Tibial nerve (tissue), 4 donors: ENCODE results near the gene FMNL2. TPM values are rescaled to one million over a fixed set of nuclear protein-coding genes. Genes with fewer than 3 reads are reported as not detected.

Experiments used
- DNase-seq, 2 donors: peaks; one replicate each; pipeline ENCODE4 v3.0.0-alpha.2; 2019; ENCODE audit warnings: low spot score in 2 of 2
- H3K27ac ChIP-seq, 4 donors: fragments of 200-600 bp; sonication (generic) in 3 of 4; one replicate each; pipeline ENCODE4 v1.5.1; 2017 to 2019; ENCODE audit warnings: mild to moderate bottlenecking in 1 of 4
- H3K27me3 ChIP-seq, 2 donors: fragments of 200-600 bp; sonication (generic) in 1 of 2; one replicate each; pipeline versions ENCODE4 v1.5.1 to v1.6.0; 2017 to 2019
- H3K36me3 ChIP-seq, 3 donors: fragments of 200-600 bp; sonication (generic); one replicate each; pipeline ENCODE4 v1.5.1; 2018 to 2019
- H3K4me1 ChIP-seq, 4 donors: fragments of 200-600 bp; sonication (generic) in 3 of 4; one replicate each; pipeline ENCODE4 v1.5.1; 2017 to 2019
- H3K4me3 ChIP-seq, 4 donors: fragments of 200-600 bp; sonication (generic) in 3 of 4; one replicate each; pipeline ENCODE4 v1.5.1; 2017 to 2019; ENCODE audit warnings: mild to moderate bottlenecking in 1 of 4, moderate library complexity in 1 of 4
- H3K9me3 ChIP-seq, 4 donors: fragments of 200-600 bp; sonication (generic) in 3 of 4; one replicate each; pipeline ENCODE4 v1.5.1; 2017 to 2019
- CTCF ChIP-seq, 5 experiments: fragments of 200-600 bp in 3 of 5; fragments of 450-650 bp in 2 of 5; sonication (generic) in 3 of 5; IDR thresholded peaks; one replicate each; pipeline ENCODE4 v1.5.1; 2016 to 2019; ENCODE audit warnings: antibody characterized with exemption in 5 of 5, mild to moderate bottlenecking in 3 of 5, moderate library complexity in 2 of 5
- EP300 ChIP-seq, 2 donors: sonication (generic); formaldehyde crosslinking; IDR thresholded peaks; one replicate each; pipeline ENCODE4 v1.6.1; 2017; ENCODE audit warnings: antibody characterized with exemption in 2 of 2, mild to moderate bottlenecking in 1 of 2
- POLR2A ChIP-seq, 2 donors: fragments of 450-650 bp; IDR thresholded peaks; one replicate each; pipeline ENCODE4 v1.6.1; 2017; ENCODE audit warnings: antibody characterized with exemption in 2 of 2, mild to moderate bottlenecking in 2 of 2, moderate library complexity in 2 of 2
- WGBS, 2 donors: methylation state at CpG; one replicate each; pipeline ENCODE4 v1.1.5; 2018; 5-methylcytosine and 5-hydroxymethylcytosine counted together
- total RNA-seq, 4 donors: library from RNA; depleted of rRNA; stranded (reverse); fragments of >200 nt; gene quantifications; one replicate each; pipeline ENCODE4 v1.1.0, GENCODE V29; 2016

FMNL2 gene
- total RNA-seq, 4 donors from 2014 or later, result 94.5 to 131 (median 98.1) TPM

DNA sequence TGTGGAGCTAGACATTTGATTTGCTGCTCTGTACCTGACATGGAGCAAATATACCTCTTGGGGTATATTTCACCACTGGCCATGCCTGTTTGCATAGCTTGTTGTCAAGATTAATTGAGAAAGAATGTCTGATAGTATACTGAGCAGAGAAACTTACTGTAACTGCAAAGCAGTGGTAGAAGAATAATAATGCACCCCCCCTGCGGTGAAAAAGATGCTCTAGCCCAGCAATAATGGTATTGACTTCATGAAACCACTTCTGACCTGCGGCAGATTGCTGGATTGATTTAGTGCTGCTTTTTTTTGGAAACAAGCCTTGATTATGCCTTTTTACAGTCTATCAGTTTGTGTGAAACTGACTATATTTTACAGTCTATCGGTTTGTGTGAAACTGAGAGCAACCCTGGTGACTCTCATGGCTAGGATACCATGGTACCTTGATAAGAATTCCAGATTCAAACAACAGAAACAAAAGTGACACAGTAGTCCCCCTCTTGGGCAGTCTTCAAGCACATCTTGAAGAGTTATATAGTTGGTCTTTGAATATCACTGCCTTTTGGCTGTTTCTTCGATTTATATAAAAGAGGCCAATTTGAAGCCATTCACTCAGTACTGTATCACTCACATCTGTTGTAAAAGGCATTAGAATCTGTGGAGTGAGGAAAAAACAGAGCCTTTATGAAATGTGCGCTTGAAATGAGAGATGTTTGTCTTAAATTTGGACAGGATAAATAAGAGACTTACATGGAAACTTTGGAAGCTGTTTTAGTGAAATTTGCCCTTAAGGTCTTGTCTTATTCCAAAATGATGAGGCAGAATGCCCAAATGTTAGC lies 102.5 kb downstream of the FMNL2 start:
- H3K27ac ChIP-seq, result peak overlapping the region in 2 of 4 donors; percentile 47 to 87
- DNase-seq, result no peak
- H3K27me3 ChIP-seq, result no peaks in the 10 kb centered on the region
- no peak for TF ChIP-seq POLR2A (IDR thresholded peaks at IDR 0.05)
- no peak for TF ChIP-seq EP300 (IDR thresholded peaks at IDR 0.05)
- no peak for TF ChIP-seq CTCF (IDR thresholded peaks at IDR 0.05)
- H3K4me3 ChIP-seq, result no peak overlapping the region
- H3K9me3 ChIP-seq, result no peaks in the 10 kb centered on the region
- H3K36me3 ChIP-seq, result no peaks in the 10 kb centered on the region
- 68 to 69% methylated on average over 5 of the region's 5 CpGs for WGBS, 2 donors
- H3K4me1 ChIP-seq, result peaks cover 0 to 82% (median 37%) of the 10 kb centered on the region in 4 donors

GRCh38 chr2:152440049-152440448 lies 105.1 kb downstream of the FMNL2 start:
- Histone ChIP-seq H3K27ac (peak overlapping the region in 1 of 4 donors; percentile 3), H3K36me3 (no peaks in the 10 kb centered on the region), H3K9me3 (no peaks in the 10 kb centered on the region), H3K4me1 (peaks cover 3 to 80% (median 34%) of the 10 kb centered on the region in 4 donors), H3K27me3 (no peaks in the 10 kb centered on the region), H3K4me3 (no peak overlapping the region)
- TF ChIP-seq POLR2A (IDR thresholded peaks at IDR 0.05), result no peak
- TF ChIP-seq CTCF (IDR thresholded peaks at IDR 0.05), result no peak
- no peak for TF ChIP-seq EP300 (IDR thresholded peaks at IDR 0.05)
- no peak for DNase-seq
- WGBS, 2 donors, result 63 to 66% methylated on average over 4 of the region's 4 CpGs

DNA sequence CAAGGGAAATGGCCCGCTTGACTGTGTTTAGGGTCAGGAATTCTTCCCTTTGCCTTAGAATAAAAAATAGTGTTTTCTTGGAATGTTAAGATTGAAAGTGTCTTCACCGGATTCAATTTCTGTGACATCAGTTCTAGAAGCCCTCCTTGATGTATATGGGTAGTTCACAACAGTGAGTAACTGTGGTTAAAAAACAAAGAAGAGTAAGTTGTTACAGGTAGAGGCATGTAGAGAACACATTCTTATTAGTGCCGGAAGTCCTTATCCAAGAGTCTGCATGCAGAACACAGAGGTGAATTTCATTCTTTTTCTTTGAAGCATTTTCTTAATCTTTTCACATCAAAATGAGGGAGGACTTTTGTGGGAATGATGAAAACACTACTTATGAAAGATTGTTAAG lies 105.5 kb downstream of the FMNL2 start:
- 88 to 90% methylated on average over 3 of the region's 3 CpGs for WGBS, 2 donors
- no peaks in the 10 kb centered on the region for H3K27me3 ChIP-seq
- peak overlapping the region in 1 of 4 donors; percentile 3 for H3K27ac ChIP-seq
- TF ChIP-seq CTCF (IDR thresholded peaks at IDR 0.05), result no peak
- no peak for TF ChIP-seq EP300 (IDR thresholded peaks at IDR 0.05)
- no peak for TF ChIP-seq POLR2A (IDR thresholded peaks at IDR 0.05)
- no peaks in the 10 kb centered on the region for H3K9me3 ChIP-seq
- no peaks in the 10 kb centered on the region for H3K36me3 ChIP-seq
- no peak for DNase-seq
- H3K4me3 ChIP-seq, result no peak overlapping the region
- H3K4me1 ChIP-seq, result peaks cover 3 to 84% (median 36%) of the 10 kb centered on the region in 4 donors

DNA sequence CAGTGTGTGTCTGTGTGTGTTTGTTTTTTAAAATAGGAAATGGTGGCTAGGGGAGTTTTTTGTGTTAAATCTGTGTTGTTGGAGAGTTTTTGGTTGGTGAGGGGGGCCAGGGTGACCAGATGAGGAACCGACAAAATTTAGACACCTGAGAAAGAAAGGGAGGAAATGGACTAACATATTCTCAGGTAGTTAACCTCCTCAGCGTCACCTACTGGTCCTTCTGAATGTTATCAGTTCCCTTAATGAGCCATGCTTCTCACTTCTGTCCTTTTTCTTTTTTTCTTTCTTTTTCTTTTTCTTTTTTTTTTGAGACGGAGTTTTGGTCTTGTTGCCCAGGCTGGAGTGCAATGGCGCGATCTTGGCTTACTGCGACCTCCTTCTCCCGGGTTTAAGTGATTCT lies 107.0 kb downstream of the FMNL2 start:
- no peaks in the 10 kb centered on the region for H3K27me3 ChIP-seq
- DNase-seq, result no peak
- no peak for TF ChIP-seq POLR2A (IDR thresholded peaks at IDR 0.05)
- no peak for TF ChIP-seq EP300 (IDR thresholded peaks at IDR 0.05)
- no peak overlapping the region for H3K4me3 ChIP-seq
- H3K4me1 ChIP-seq, result peaks cover 3 to 91% (median 38%) of the 10 kb centered on the region in 4 donors
- 96 to 98% methylated on average over 7 of the region's 7 CpGs for WGBS, 2 donors
- no peak overlapping the region for H3K27ac ChIP-seq
- H3K9me3 ChIP-seq, result no peaks in the 10 kb centered on the region
- H3K36me3 ChIP-seq, result no peaks in the 10 kb centered on the region

GRCh38 chr2:152443771-152444170 lies 108.8 kb downstream of the FMNL2 start:
- no peak for DNase-seq
- peaks cover 3 to 91% (median 36%) of the 10 kb centered on the region in 4 donors for H3K4me1 ChIP-seq
- H3K9me3 ChIP-seq, result no peaks in the 10 kb centered on the region
- no peak for TF ChIP-seq EP300 (IDR thresholded peaks at IDR 0.05)
- H3K36me3 ChIP-seq, result no peaks in the 10 kb centered on the region
- WGBS, 2 donors, result 32 to 35% methylated on average over 6 of the region's 6 CpGs
- peak overlapping the region in 2 of 4 donors; percentile 83 to 91 for H3K27ac ChIP-seq
- H3K27me3 ChIP-seq, result no peaks in the 10 kb centered on the region
- H3K4me3 ChIP-seq, result no peak overlapping the region

DNA sequence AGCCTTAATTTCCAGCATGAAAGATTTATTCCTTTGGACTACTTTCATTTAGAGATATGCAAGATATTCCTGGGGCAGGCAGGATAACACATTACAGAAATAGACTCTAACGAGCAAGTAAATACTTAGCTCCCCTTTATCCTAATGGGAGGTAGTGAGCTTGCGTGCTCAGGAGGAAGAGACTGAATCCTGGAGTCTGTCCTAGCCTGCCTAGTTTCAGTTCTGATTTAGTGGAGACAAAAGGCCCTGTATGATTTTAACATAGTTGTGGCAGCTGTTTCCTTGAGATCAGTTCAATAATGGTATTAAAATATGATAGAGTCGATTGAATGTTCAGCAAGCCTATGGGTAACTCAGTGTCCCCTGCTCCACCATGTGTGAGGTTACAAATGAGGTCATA lies 109.5 kb downstream of the FMNL2 start:
- H3K4me3 ChIP-seq, result no peak overlapping the region
- 33 to 39% methylated on average over 3 of the region's 3 CpGs for WGBS, 2 donors
- H3K27me3 ChIP-seq, result no peaks in the 10 kb centered on the region
- TF ChIP-seq POLR2A (IDR thresholded peaks at IDR 0.05) (no peak), CTCF (IDR thresholded peaks at IDR 0.05) (no peak), EP300 (IDR thresholded peaks at IDR 0.05) (no peak)
- no peaks in the 10 kb centered on the region for H3K36me3 ChIP-seq
- no peaks in the 10 kb centered on the region for H3K9me3 ChIP-seq
- peak overlapping the region in 3 of 4 donors; percentile 50 to 91 (median 83) for H3K27ac ChIP-seq
- no peak for DNase-seq
- H3K4me1 ChIP-seq, result peaks cover 3 to 92% (median 37%) of the 10 kb centered on the region in 4 donors
